ENCODE results near the gene MRPL51. TPM values are rescaled to one million over a fixed set of nuclear protein-coding genes. Genes with fewer than 3 reads are reported as not detected.

MRPL51 gene
- total RNA-seq (2022; extraction: Qiagen RNA extraction; ENCODE audit: low read depth): 295 to 330 TPM (median 316 TPM) in 5 replicates

DNA sequence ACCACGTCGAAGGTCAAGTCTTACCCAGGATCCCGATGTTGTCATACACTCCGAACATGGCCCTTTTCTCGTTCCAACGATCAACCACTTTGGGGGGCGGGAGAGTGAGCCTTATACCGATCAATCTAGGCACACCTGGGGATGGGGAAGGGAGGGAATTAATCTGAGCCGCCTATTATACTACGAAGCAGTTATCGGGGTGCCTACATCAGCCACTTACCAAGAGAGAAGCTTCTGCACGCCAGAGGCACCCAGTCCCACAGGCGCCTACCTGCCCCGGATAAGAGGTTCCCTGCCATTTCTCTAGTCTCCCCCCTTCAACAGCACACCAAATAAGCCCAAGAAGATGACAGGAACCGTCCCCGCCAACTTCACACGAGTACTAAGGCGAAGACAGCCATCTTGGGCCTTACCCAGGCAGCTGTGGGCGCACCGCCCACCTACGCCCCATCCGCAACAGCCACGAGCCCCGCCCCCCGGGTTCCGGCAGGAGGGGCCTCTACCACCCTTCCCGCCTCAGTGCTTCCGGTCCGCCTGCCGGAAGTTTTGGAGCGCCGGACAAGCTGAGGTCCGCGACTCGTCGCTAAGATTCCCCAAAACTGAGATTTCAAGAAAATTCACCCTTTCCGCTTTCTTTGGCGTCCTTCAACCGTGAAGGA lies at the start of gene MRPL51:
Gene MRPL51 (minus strand): TSS at position 425 of the 659 bp plus-strand sequence. CDS start 126 bp downstream, at position 299.

GRCh38 chr12:6533923-6534694 lies 41.0 kb upstream of the MRPL51 start, which contains the start of gene GAPDH:
GAPDH (plus strand) TSS chr12:6534517; CDS start chr12:6534833, 316 bp downstream.

DNA sequence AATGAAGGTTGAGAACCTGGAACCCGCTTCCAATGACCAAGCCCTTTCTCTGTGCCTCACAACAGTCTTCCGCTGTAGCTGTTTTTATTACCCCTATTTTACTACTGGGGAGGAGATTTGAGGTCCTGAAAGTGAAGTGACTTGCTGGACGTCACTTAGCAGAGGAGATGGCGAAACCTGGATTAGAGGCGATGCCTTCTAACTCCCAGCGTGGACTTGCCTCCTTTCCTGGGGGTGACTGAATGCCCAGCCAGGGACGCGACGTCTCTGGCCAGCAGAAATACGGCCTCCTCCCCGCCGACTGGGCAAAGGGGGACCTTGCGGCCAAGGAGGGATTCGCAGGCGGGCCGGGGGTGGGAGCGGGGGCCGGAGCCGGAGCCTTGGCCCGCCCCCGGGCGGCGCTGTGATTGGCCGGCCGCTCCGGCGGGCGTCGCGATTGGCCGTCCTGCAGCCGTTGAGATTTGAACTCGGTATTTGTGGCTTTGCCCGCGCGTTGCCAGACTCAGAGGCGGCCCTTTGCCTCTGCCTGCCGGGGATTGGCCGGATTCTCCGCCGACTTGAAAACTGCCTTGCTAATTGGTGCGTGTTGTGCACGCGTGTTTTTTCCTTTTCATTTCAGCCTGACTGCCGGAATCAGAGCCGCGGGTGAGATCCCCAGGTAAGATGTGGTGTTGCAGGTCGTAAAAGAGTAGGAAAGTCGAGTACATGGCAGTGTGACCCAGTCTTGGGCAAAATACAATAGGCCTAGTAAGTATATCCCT lies 615 bp upstream of the MRPL51 start, which contains the start of gene NCAPD2:
Gene NCAPD2 (plus strand): TSS at position 606 of the 761 bp plus-strand sequence. CDS start 997 bp downstream, outside the sequence.

GRCh38 chr12:6470375-6471163 lies 22.5 kb downstream of the MRPL51 start, which contains the start of gene VAMP1:
VAMP1 (minus strand) TSS chr12:6470677; CDS start chr12:6470531, 146 bp downstream.

DNA sequence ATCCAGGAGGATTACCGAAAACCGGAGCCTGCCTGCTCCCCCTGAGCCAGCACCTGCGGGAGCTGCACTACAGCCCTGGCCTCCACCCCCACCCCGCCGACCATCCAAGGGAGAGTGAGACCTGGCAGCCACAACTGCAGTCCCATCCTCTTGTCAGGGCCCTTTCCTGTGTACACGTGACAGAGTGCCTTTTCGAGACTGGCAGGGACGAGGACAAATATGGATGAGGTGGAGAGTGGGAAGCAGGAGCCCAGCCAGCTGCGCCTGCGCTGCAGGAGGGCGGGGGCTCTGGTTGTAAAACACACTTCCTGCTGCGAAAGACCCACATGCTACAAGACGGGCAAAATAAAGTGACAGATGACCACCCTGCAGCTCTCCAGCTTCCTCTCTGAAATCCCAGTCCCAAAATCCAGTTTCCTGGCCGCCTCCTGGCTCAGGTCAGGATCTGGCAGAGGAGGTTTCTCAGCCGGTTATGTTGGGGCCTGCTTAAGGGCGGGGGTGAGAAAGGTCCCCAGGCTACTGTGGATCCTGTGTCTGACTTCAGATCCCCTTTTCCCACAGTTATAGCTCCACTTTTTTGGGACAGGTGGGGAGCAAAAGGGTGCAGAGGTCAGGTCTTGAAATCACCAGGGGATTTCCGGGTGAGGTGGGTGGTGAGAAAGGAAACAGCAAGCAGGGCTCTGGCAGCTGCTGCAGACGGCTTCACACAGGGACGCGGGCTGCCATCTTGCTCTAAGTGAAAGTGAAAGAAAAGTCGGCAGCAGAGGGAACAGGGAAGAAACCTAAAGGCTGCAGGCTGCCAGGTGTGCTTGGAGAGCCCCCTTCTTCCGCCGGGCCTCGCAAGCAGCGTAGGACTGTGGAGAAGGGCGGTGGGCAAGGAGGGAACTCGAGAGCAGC lies 41.5 kb downstream of the MRPL51 start, which contains the start of gene TAPBPL:
Gene TAPBPL (plus strand): TSS at position 695 of the 897 bp plus-strand sequence. CDS start 207 bp downstream, outside the sequence.

GRCh38 chr12:6444704-6445688 lies 48.1 kb downstream of the MRPL51 start, which contains the start of gene CD27:
CD27 (plus strand) TSS chr12:6444955; CDS start chr12:6445096, 141 bp downstream.

Other genes with a start within 250 kb of the MRPL51 start
- 0.07 to 0.31 TPM (median 0.20 TPM) in 5 replicates for gene PLEKHG6, start 182.6 kb downstream of the MRPL51 start, total RNA-seq (2022; extraction: Qiagen RNA extraction; ENCODE audit: low read depth)
- 331 to 652 TPM (median 399 TPM) in 5 replicates for gene TNFRSF1A, start 151.2 kb downstream of the MRPL51 start, total RNA-seq (2022; extraction: Qiagen RNA extraction; ENCODE audit: low read depth)
- 3.9 to 5.3 TPM (median 4.0 TPM) in 5 replicates for gene SCNN1A, start 117.7 kb downstream of the MRPL51 start, total RNA-seq (2022; extraction: Qiagen RNA extraction; ENCODE audit: low read depth)
- gene LTBR, start 109.1 kb downstream of the MRPL51 start, total RNA-seq (2022; extraction: Qiagen RNA extraction; ENCODE audit: low read depth): 165 to 195 TPM (median 177 TPM) in 5 replicates
- not detected in 5 replicates for gene CD27, start 48.3 kb downstream of the MRPL51 start, total RNA-seq (2022; extraction: Qiagen RNA extraction; ENCODE audit: low read depth)
- gene TAPBPL, start 41.2 kb downstream of the MRPL51 start, total RNA-seq (2022; extraction: Qiagen RNA extraction; ENCODE audit: low read depth): 2.8 to 4.5 TPM (median 3.7 TPM) in 5 replicates
- 9.3 to 12.7 TPM (median 11.5 TPM) in 5 replicates for gene VAMP1, start 22.6 kb downstream of the MRPL51 start, total RNA-seq (2022; extraction: Qiagen RNA extraction; ENCODE audit: low read depth)
- 66.6 to 79.8 TPM (median 73.5 TPM) in 5 replicates for gene NCAPD2, start 840 bp upstream of the MRPL51 start, total RNA-seq (2022; extraction: Qiagen RNA extraction; ENCODE audit: low read depth)
- gene GAPDH, start 41.3 kb upstream of the MRPL51 start, total RNA-seq (2022; extraction: Qiagen RNA extraction; ENCODE audit: low read depth): 7,428 to 9,230 TPM (median 8,815 TPM) in 5 replicates
- 2.3 to 3.1 TPM (median 2.7 TPM) in 5 replicates for gene IFFO1, start 62.8 kb upstream of the MRPL51 start, total RNA-seq (2022; extraction: Qiagen RNA extraction; ENCODE audit: low read depth)
- 105 to 121 TPM (median 110 TPM) in 5 replicates for gene NOP2, start 75.0 kb upstream of the MRPL51 start, total RNA-seq (2022; extraction: Qiagen RNA extraction; ENCODE audit: low read depth)
- 66.0 to 80.0 TPM (median 71.6 TPM) in 5 replicates for gene CHD4, start 114.1 kb upstream of the MRPL51 start, total RNA-seq (2022; extraction: Qiagen RNA extraction; ENCODE audit: low read depth)
- gene LPAR5, start 142.7 kb upstream of the MRPL51 start, total RNA-seq (2022; extraction: Qiagen RNA extraction; ENCODE audit: low read depth): 0.38 to 0.71 TPM (median 0.53 TPM) in 5 replicates
- 0.21 to 0.34 TPM (median 0.23 TPM) in 3 of 5 replicates, not detected in the others for gene ACRBP, start 154.2 kb upstream of the MRPL51 start, total RNA-seq (2022; extraction: Qiagen RNA extraction; ENCODE audit: low read depth)
- 13.5 to 18.2 TPM (median 15.7 TPM) in 5 replicates for gene ING4, start 169.9 kb upstream of the MRPL51 start, total RNA-seq (2022; extraction: Qiagen RNA extraction; ENCODE audit: low read depth)
- gene ZNF384, start 196.1 kb upstream of the MRPL51 start, total RNA-seq (2022; extraction: Qiagen RNA extraction; ENCODE audit: low read depth): 55.6 to 67.7 TPM (median 63.0 TPM) in 5 replicates
- 0.58 to 1.6 TPM (median 0.96 TPM) in 5 replicates for gene PIANP, start 207.6 kb upstream of the MRPL51 start, total RNA-seq (2022; extraction: Qiagen RNA extraction; ENCODE audit: low read depth)
- 53.3 to 61.0 TPM (median 56.5 TPM) in 5 replicates for gene COPS7A, start 230.8 kb upstream of the MRPL51 start, total RNA-seq (2022; extraction: Qiagen RNA extraction; ENCODE audit: low read depth)

All from A549 treated with DMSO at 1 μM for 4 hours (cell line).